Ishikawa (cell line): ENCODE results near the gene DQX1.

Source experiments
- CEBPB ChIP-seq: IDR thresholded peaks from 2 replicates; pipeline ENCODE4 v1.6.1; 2012
- FOXM1 ChIP-seq: IDR thresholded peaks from 2 replicates; pipeline ENCODE4 v1.6.1; 2012; ENCODE audit warnings: low read depth, borderline replicate concordance
- MAX ChIP-seq: IDR thresholded peaks from 2 replicates; pipeline ENCODE4 v1.6.1; 2012
- TAF1 ChIP-seq: IDR thresholded peaks from 2 replicates; pipeline ENCODE4 v1.6.1; 2012; ENCODE audit warnings: low read depth, mild to moderate bottlenecking
- TEAD4 ChIP-seq: IDR thresholded peaks from 2 replicates; pipeline ENCODE4 v1.6.1; 2012

DNA sequence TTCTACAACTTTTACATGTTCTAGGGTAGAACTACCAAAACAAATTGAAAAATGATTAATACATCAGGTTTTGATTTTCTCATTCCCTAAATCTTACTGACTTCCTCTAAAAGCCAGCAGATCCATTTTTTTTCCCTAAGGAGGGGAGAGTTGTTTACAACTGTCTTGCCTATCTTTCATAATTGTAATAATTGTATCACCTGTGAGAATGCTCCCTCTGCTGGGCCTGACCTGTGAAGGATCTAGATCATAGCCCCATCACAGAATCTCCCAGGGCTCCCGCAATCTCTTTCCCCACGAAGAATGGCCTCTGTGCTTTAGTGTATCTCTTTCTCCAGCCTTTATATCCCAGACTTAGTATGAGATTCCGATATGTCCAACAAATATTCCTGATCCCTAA lies 18.6 kb upstream of the DQX1 start:
- TF ChIP-seq TEAD4 (no peak), TAF1 (no peak), CEBPB (no peak), FOXM1 (no peak), MAX (no peak)
